ENCODE measurements around the gene MAPK11.

DNA sequence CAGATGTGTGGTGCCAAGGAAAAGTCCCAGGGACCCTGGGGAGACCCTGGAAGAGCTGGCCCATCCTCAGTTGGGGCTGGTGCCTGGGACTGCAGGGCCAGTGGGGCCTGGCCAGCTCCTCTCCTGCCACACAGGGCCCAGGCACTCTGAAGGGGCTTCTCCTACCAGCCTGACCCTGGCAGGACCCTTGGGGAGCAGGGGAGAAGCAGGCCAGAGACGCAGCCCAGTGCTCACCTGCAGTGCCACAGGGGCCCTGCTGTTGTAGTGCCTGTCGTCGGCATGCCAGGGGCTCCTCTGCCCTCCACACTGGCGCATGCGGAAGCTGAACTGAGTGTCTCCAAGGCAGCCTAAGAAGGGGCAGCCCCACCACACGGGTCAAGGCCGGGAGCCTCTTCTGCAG, 47.5 kb upstream of the MAPK11 start:
- TF ChIP-seq, protein P1, sequence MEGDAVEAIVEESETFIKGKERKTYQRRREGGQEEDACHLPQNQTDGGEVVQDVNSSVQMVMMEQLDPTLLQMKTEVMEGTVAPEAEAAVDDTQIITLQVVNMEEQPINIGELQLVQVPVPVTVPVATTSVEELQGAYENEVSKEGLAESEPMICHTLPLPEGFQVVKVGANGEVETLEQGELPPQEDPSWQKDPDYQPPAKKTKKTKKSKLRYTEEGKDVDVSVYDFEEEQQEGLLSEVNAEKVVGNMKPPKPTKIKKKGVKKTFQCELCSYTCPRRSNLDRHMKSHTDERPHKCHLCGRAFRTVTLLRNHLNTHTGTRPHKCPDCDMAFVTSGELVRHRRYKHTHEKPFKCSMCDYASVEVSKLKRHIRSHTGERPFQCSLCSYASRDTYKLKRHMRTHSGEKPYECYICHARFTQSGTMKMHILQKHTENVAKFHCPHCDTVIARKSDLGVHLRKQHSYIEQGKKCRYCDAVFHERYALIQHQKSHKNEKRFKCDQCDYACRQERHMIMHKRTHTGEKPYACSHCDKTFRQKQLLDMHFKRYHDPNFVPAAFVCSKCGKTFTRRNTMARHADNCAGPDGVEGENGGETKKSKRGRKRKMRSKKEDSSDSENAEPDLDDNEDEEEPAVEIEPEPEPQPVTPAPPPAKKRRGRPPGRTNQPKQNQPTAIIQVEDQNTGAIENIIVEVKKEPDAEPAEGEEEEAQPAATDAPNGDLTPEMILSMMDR (IDR thresholded peaks at IDR 0.05): no peak
- TF ChIP-seq POLR2A (IDR thresholded peaks at IDR 0.05) (no peak), EP300 (IDR thresholded peaks at IDR 0.05) (no peak)

Data from ovary (tissue), 3 donors.